ENCODE measurements around the gene SMARCA4. TPM values are rescaled to one million over a fixed set of nuclear protein-coding genes. Genes with fewer than 3 reads are reported as not detected.

Gene SMARCA4
- total RNA-seq, 4 donors from 2014 or later: 42.4 to 89.9 (median 57.8) TPM

GRCh38 chr19:11020982-11021759 is 60.3 kb downstream of the SMARCA4 start:
- ATAC-seq (ENCODE audit: low FRiP score) (no peak), DNase-seq (ENCODE audit: low spot score) (no peak)
- TF ChIP-seq CTCF (IDR thresholded peaks at IDR 0.05): no peak

GRCh38 chr19:11021760-11022144 is 60.9 kb downstream of the SMARCA4 start:
- TF ChIP-seq CTCF (IDR thresholded peaks at IDR 0.05): no peak
- no peak for DNase-seq (ENCODE audit: low spot score)
- no peak for ATAC-seq (ENCODE audit: low FRiP score)

- no peak for ATAC-seq (ENCODE audit: low FRiP score)
- no peak for TF ChIP-seq CTCF (IDR thresholded peaks at IDR 0.05)
- no peak for DNase-seq (ENCODE audit: low spot score)
Measured at GRCh38 chr19:11023016-11023415, 62.2 kb downstream of the SMARCA4 start.

GRCh38 chr19:11023710-11024109 is 62.9 kb downstream of the SMARCA4 start:
- ATAC-seq (ENCODE audit: low FRiP score) (no peak), DNase-seq (ENCODE audit: low spot score) (no peak)
- no peak for TF ChIP-seq CTCF (IDR thresholded peaks at IDR 0.05)

GRCh38 chr19:11024259-11024658 is 63.4 kb downstream of the SMARCA4 start:
- no peak for ATAC-seq (ENCODE audit: low FRiP score)
- no peak for DNase-seq (ENCODE audit: low spot score)
- no peak for TF ChIP-seq CTCF (IDR thresholded peaks at IDR 0.05)

GRCh38 chr19:11025006-11025405 is 64.2 kb downstream of the SMARCA4 start:
- ATAC-seq (ENCODE audit: low FRiP score) (no peak), DNase-seq (ENCODE audit: low spot score) (no peak)
- no peak for TF ChIP-seq CTCF (IDR thresholded peaks at IDR 0.05)

GRCh38 chr19:11025445-11025844 is 64.6 kb downstream of the SMARCA4 start:
- DNase-seq (ENCODE audit: low spot score) (no peak), ATAC-seq (ENCODE audit: low FRiP score) (no peak)
- TF ChIP-seq CTCF (IDR thresholded peaks at IDR 0.05): no peak

All from omental fat pad (tissue), 4 donors.